NCI-H1930 (cell line): ENCODE measurements around the gene GNE.
"Not testable (repeated sequence)": the region's sequence is repeated elsewhere in the genome, so short reads cannot be mapped to it uniquely, and the experiment has no call there.

Source experiments
- DNase-seq, 2 experiments: peaks; one replicate each; lab custom pipeline; 2025; lab: John Stamatoyannopoulos, UW

The GNE gene

DNA sequence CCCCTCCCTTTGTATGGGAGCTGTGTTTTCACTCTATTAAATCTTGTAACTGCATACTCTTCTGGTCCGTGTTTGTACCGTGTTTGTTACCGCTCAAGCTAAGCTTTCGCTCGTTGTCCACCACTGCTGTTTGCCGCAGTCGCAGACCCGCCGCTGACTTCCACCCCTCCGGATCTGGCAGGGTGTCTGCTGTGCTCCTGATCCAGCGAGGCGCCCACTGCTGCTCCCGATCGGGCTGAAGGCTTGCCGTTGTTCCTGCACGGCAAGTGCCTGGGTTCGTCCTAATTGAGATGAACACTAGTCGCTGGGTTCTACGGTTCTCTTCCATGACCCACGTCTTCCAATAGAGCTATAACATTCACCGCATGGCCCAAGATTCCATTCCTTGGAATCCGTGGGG lies 6.6 kb upstream of the GNE start:
- DNase-seq = no peak

DNA sequence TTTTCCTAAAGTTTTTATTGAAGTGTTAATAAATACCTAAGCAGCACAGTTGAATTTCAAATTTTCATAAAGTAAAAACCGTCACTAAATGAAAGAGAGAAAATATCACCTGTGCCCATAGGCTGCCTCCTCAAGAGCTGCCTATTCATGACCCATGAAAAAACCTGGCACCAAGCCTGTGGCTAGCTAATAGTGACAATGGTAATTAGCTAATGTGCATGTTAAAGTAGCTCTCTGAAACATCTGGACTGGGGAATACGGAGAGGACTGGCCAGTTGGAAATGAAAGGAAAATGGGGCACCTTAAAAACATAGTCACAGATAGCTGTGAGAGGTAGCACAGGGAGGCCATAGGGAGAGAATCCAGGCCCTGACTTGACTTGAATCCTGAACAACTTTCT lies 5.4 kb upstream of the GNE start:
- DNase-seq = no peak

DNA sequence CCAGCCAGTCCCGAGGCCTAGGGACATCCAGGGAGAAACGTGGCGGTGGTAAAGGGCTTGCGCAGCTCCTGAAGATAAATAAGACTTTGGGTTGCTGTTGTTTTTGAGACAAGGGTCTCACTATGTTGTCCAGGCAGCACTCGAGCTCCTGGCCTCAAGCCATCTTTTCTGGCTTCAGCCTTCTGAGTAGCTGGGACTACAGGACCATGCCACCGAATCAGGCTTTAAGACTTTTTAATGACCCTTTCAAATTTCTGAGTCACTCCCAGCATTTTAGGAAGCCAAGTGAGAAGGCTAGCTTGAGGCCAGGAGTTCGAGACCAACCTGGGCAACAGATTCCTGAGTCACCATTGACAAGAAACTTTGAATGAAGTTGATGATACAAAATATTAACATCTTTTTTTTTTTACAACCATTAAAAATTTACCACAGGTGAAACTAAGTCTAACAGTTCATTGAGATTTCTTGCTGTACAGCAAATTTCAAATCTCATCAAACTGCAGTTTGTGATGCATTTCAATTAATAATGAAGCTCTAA lies 817 bp upstream of the GNE start:
- no peak for DNase-seq

DNA sequence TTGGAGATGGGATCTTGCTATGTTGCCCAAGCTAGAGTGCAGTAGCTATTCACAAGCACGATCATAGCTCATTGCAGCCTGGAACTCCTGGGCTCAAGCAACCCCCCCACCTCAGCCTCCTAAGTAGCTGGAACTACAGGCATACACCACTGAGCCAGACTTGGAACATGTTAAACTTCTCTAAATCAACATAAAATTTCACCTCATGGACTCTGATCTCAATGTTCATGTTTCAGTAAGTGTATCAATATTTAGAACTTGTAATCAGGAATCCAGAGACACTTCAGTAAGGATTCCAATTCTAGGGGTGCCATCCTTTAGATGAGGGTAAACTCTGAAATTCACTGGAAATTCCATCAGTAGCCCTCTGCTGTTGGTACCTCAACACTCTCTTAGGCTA lies 6.8 kb downstream of the GNE start:
- no peak for DNase-seq

DNA sequence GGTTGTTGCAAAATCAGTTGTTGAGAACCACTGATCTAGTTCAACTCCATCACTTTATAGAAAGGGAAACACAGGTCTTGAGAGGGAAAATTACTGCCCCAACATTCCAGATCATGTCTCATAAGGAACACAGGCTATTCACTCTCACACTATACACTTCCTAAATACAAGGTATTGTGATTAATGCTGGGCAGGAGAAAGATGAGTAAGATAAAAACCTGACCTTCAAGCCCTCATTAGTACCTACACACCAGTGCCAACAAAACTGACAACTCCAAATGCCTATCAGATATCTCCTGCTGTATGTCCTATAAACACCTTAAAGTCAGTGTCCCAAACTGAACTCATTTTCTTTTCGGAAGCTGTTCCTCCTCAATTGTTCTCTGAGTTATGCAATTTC lies 8.2 kb downstream of the GNE start:
- no peak for DNase-seq

DNA sequence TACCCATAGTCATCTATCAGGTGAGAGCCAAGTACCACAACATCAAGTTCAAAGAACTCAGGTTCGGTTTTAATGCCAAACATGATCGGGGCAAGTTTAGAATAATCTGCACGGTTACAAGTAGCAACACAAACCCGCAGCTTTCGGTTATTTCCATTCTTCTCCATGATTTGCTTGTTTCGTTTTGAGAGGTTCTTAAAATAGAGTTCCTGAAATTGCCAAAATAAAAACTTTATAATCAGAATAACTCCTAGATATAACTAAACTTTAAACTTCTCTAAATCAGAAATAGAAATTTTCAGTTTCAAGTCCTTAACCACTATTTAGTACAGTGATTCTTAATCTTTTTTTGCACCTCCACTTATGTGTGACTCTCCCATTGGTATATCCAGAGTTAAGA lies 9.1 kb downstream of the GNE start:
- DNase-seq = no peak

DNA sequence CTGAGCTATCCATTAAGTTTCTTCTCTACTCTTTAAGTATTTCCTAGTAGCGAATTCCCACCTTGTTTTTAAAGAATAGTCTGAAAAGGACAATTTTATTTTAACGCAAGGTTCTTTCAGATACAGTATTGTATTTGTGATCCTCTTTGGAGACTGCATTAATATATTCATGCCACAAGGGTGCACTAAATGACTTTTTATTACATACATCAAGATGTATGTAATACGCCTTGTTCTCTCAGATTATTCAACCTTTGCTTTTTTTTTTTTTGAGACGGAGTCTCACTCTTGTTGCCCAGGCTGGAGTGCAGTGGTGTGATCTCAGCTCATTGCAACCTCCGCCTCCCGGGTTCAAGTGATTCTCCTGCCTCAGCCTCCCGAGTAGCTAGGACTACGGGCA lies 10.2 kb downstream of the GNE start:
- DNase-seq = not testable (repeated sequence)

DNA sequence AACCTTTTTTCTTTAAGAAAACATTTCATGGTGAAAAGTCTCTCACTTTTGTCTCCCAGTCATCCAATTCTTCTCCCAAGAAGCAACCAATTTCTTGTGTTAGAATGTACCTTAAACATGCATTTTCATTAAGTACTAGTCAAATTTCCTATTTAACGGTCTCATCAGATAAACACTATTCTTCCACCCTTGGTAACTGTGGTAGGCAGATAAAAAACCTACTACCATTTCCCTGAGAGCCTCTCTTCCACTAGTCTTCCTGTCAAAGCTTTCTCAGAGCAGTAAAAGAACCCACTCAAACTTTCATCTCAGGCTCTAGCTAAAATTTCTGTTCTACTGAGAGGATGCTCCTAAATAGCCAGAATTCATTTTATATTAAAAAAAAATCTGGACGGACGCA lies 10.9 kb downstream of the GNE start:
- no peak for DNase-seq

DNA sequence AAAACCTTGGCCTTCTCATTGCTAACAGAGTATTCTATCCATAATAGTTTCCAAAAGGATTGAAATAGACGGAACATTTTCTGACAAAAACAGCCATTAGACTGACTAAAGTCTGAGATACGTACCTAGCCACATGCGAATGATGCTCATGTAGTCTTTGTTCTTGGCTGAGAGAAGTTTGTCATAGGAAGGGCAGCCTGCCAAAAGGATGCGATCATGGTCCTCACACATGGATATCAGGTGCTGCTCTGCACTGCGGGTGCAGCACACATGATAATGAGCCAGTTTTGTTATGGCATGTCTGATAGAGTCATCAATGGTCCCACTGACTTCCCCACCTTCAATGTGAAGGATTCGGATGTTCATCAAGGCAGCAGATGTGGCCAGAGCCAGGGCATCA lies 12.3 kb downstream of the GNE start:
- DNase-seq = no peak

DNA sequence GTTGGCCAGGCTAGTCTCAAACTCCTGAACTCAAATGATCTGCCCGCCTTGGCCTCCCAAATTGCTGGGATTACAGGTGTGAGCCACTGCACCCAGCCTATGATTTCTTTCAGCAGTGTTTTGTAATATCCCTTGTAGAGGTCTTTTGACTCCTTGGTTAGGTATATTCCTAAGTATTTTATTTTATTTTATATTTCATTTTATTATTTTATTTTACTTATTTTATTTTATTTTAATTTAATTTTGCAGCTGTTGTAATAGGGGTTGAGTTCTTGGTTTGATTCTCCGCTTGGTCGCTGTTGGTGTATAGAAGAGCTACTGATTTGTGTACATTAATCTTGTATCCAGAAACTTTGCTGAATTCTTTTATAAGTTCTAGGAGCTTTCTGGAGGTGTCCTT lies 18.6 kb downstream of the GNE start:
- not testable (repeated sequence) for DNase-seq

DNA sequence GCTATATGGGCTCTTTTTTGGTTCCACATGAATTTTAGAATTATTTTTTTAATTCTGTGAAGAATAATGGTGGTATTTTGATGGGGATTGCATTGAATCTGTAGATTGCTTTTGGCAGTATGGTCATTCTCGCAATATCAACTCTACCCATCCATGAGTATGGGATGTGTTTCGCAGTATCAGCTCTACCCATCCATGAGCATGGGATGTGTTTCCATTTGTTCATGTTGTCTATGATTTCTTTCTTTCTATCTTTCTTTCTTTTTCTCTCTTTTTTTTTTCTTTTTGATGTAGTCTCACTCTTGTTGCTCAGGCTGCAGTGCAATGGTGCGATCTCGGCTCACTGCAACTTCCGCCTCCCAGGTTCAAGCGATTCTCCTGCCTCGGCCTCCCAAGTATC lies 19.0 kb downstream of the GNE start:
- DNase-seq = not testable (repeated sequence)

DNA sequence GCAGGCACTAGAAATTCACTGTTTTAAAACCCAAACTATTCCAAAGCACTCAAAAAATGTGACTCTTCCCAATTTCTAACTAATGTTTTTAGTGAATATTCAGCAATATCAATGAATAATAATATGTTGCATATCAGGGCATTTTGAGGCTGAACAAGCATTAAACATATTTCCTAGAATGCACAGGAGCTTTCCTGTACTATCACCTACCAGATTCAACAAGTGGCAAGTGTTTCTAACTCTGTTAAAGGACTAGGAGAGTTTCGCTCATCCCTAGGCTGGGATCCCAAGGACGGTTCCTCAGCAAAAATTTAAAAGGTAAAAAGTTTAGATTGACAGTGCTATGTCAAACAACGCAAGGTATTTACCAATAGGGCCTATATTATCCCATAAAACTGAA lies 21.0 kb downstream of the GNE start:
- no peak for DNase-seq

DNA sequence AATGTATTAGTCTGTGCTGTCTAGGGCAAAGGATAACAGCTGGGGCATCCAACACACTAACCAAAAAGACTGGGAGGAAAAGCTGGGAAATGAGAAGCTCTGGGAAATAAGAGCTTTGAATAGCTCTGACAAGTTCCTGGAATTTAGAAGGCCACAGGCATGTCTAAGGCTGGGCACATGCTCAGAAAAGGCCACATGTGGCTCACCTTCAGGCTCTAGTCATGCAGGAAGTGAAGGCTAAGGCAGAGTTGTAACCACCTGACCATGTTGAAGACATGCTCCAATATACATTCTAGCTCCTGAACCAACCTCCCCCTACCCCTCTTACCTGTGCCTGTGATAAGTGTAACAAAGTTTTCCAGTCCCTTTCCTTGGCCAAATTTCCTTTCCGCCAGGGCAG lies 35.8 kb downstream of the GNE start:
- DNase-seq = no peak

DNA sequence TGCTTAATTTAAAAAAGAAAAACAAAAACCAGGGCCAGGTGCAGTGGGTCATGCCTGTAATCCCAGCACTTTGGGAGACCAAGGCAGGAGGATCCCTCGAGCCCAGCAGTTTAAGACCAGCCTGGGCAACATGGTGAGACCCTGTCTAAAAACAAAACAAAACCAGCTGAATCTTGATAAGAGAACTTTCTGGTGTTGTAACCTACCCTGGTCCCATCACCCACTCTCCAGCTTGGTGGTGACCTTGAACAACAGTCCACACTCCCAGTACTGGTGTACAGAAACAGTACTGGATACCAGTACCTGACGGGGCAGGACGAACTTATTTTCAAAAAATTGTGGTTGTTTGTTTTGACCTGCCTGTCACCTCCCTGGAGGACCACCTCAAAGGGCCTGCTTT lies 36.6 kb downstream of the GNE start:
- DNase-seq = no peak

DNA sequence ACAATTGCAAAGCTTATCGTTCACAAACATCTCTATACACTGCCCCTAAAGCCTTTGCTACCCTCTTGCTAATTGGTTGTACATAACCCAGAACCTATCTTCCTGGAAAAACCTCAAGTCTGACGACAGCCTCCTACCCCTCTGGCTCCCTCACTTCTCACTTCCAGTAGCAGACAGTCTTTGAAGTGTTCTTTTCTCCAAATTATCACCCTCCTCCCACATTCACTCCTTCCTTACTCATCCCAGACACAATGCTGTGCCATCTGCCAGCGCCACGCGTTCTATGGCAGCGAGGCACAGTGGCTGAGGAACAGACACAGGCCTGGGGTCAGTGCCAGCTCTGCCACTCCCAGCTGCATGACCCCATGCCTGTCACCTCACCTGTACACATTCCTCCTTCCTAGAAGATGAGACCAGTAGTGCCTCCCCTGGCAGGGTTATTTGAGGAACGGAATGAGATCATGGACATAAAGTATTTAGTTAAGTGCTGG lies 39.8 kb downstream of the GNE start:
- DNase-seq = no peak

DNA sequence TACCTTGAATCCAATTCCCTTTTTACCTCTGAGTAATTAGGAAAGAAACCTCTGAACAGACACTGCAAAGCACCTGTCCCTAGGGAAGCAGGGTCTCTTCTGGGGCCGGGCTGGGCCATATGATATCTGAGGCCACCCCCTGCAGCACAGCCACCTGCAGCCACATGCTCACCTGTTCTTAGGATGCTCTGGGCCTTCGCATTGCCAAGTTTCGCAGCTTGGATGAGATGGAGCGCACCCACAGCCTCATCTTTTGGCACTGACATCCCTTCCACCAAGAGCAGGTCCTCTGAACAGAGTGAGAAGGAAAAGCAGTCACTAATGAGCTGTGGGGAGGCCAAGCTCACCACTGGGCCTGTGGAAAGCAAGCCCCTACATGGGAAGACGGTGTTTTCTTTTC lies 40.2 kb downstream of the GNE start:
- DNase-seq = no peak

DNA sequence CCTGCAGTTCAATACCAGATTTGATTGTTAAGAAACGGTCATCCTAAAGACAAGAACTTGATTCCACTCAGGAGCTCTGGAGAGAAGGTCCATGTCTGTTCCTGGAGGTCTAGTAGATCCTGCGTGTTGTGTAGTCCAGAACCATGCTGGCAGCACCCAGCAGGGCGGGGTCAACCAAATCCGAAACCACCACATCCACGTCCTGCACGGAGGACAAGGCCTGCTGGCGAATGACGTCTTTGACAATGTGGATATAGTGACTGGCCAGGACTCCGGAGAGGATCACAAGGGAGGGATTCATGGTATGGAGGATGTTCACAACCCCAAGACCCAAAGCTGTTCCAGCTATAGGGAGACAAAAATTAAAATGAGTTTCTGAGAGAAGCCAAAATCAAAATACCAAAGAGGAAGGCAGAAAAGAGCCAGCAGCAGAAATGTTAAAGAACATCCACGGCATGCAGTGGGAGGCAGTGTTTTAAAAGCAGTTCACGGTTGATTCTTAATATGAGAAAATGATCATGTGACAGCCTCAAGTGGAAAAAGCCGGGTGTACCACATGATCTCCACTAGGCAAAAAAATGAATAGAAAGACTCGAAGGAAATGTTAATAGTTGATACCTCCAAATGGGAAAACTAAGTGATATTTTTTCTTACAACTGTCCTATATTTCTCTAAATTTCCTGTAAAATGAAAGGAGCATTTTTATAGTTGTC lies 40.8 kb downstream of the GNE start:
- DNase-seq = no peak

DNA sequence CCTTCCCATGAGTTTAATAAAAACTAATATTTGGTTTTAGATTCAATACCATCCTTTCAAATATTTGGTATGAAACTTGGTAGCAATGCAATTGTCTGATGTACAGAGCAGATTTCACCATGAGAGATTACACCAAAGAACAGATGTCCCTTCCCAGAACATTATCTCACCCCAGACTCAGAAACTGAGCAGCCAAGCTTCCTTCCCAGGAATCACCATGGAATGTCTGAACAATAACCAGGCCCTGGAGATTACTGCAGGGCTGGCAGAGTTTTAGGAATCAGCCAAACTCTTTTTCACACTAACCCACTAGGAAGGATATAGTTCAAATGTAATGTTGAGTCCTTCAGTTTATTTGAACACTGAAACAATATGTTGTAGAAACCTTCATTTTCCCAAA lies 43.7 kb downstream of the GNE start:
- DNase-seq = no peak

DNA sequence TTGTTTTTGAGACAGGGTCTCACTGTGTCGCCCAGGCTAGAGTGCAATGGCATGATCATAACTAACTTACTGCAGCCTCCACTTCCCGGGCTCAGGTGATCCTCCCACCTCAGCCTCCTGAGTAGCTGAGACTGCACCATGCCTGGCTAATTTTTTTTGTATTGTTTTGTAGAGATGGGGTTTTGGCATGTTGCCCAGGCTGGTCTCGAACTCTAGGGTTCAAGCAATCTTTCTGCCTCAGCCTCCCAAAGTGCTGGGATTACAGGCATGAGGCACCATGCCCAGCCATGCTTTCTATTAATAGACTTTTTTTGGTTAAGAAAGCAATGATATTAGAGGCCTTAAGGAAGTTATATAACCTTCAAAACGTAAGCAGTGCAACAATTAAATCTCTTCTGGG lies 44.3 kb downstream of the GNE start:
- DNase-seq = no peak

DNA sequence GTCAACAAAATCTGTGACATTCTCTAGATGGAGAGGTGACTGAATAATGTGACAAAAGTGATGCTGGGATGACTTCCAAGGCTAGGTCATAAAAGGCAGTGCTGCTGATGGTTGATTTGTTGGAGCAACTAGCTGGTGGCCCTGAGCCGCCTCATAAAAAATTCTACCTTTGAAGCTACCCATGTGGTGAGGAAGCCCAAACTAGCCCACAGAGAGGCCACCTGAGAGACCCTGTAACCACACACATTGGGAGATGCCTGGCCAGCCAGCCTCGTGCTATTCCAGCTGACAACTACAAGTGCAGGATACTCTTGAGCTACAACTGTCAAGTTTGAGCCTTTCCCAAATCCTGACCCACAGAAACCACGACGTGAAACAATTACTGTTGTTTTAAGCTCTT lies 44.9 kb downstream of the GNE start:
- DNase-seq = no peak

DNA sequence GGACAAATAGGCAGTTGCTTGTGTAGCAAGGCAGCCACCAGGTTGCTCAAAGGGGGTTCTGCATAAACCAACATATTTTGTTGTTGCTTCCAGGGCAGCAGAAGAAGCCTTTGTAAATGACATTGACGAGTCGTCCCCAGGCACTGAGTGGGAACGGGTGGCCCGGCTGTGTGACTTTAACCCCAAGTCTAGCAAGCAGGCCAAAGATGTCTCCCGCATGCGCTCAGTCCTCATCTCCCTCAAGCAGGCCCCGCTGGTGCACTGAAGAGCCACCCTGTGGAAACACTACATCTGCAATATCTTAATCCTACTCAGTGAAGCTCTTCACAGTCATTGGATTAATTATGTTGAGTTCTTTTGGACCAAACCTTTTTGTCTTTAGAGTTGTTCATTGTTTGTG lies 46.7 kb downstream of the GNE start:
- DNase-seq = no peak

DNA sequence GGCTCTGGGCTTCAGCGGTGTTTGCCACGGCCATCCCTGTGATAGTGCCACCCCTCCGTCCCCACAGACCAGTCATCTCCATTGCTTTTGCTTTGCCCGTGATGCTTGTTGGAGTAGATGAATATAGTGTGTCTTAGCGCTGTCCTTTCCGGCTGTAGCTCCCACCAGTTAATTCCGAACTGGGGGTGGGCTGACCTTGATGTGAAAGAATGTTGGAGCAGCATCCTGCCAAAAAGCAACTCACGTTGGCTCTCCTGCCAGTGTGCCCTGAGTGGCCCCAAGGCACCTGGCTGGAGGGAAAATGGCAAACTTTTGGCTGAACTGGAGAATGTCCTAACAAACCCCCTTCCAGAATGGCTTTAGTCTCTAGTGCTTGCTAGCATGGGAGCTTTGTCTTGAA lies 47.5 kb downstream of the GNE start:
- DNase-seq = no peak

DNA sequence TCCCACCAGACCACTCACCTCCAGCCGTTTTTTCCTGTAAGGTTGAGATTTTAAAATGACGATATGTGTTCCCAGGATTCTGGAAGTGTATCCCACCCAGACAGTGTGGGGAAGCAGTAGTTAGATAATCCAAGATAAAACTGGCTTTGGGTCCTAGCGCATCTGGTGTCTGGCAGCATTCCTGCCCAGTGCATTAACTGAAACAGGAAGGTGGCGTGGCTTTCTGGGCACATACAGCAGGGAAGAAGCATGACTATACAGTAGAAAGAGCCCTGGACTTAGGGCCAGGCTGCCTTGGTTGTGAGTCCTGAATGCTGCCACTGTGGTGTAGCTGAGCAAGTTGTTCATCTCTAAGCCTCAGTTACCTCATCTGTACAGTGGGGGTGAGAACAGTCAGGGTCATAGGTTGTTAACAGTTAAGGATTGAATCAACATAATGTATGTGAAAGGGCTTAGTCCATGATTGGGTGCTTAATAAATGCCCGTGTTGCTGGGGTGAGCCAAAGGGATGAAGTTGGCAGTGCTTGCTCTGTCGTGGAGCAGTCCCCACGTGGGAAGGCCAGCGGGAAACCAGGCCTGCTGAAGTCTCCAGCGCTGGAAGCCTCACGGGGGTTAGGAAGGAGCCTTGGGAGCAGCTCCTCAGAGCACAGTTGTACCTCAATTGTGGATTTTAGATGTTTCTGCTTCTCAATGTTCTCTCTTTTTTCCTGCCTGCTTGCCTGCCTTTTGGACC lies 49.6 kb downstream of the GNE start:
- DNase-seq = no peak
